Lower lobe of right lung (tissue), 2 donors: Measurements from ENCODE around the gene DIDO1. TPM values are rescaled to one million over a fixed set of nuclear protein-coding genes. Genes with fewer than 3 reads are reported as not detected.
"Not testable (repeated sequence)": the region's sequence is repeated elsewhere in the genome, so short reads cannot be mapped to it uniquely, and the experiment has no call there.

Experiments used
- ATAC-seq, 2 donors: fragments of 200-7000 bp; cut with Tn5 transposase; one replicate each; pipeline ENCODE4 v1.9.1; 2020 to 2022; ENCODE audit warnings: mild to moderate bottlenecking in 2 of 2, moderate library complexity in 2 of 2
- DNase-seq: peaks from one replicate; pipeline ENCODE4 v3.0.0-alpha.2; 2020
- H3K27ac ChIP-seq: fragments of 200-600 bp; one replicate; pipeline ENCODE4 v1.8.0; 2022
- H3K27me3 ChIP-seq: fragments of 200-600 bp; one replicate; pipeline ENCODE4 v1.8.0; 2022; ENCODE audit warnings: low read depth
- H3K36me3 ChIP-seq: fragments of 200-600 bp; one replicate; pipeline ENCODE4 v1.8.0; 2022; ENCODE audit warnings: mild to moderate bottlenecking
- H3K4me1 ChIP-seq: fragments of 200-600 bp; one replicate; pipeline ENCODE4 v1.8.0; 2022
- H3K4me3 ChIP-seq: fragments of 200-600 bp; one replicate; pipeline ENCODE4 v1.8.0; 2022; ENCODE audit warnings: mild to moderate bottlenecking
- H3K9me3 ChIP-seq: fragments of 200-600 bp; one replicate; pipeline ENCODE4 v1.8.0; 2022
- intact Hi-C: fragments of 100-400 bp; cut with DNase I; formaldehyde crosslinking; loops from one replicate; pipeline ENCODE4 v1.11.0; 2022
- total RNA-seq: library from RNA; stranded (reverse); fragmentation: NEBNext Ultra II Directional; extraction: Animal tissue kit (Norgen Biotek cat#: 25700); gene quantifications from one replicate; pipeline ENCODE4 v1.2.1, GENCODE V29; 2021
- TF ChIP-seq, protein P1 (sequence below): fragments of 200-600 bp; IDR thresholded peaks from one replicate; pipeline ENCODE4 v1.8.0; 2022; ENCODE audit warnings: antibody characterized with exemption, mild to moderate bottlenecking
- donor health status: DM: no; HTN: yes; CAD: no; lungs with severe emphysema.

DIDO1 gene
- total RNA-seq, 1 donor from 2014 or later, result 54.6 TPM

DNA sequence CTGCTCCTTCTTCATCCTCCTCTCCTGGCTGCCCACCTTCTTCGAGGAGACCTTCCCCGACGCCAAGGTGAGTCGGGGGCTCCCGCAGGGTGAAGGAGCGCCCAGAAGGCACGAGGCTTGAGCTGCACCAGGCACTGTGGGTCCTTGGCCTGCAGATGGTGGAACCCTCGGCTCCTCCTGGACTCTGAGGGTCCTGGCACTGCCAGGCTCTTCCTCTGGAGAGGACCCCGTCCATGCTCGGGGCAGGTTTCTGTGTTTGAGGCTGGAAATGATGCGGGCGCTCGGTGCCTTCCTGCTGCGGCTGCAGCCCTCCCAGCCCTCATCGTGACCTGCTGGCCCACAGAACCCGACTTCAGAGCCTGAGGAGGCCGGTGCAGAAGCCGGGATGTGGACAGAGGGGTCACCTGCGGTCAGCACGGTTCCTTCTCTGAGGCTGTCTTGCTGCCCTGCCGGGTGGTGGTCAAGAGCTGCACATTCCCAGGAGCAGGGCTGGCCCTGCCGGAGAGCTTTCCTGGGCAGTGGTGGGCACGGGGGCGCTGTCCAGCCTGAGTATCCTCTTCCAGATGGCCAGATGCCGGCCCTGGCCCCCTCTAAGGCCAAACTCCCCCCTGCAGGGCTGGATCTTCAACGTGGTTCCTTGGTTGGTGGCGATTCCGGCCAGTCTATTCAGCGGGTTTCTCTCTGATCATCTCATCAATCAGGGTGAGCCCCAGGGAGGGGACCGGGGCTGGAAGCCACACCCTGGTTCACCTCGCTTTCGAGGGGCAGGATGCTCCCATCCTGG, 37.5 kb upstream of the DIDO1 start:
- TF ChIP-seq, protein P1, sequence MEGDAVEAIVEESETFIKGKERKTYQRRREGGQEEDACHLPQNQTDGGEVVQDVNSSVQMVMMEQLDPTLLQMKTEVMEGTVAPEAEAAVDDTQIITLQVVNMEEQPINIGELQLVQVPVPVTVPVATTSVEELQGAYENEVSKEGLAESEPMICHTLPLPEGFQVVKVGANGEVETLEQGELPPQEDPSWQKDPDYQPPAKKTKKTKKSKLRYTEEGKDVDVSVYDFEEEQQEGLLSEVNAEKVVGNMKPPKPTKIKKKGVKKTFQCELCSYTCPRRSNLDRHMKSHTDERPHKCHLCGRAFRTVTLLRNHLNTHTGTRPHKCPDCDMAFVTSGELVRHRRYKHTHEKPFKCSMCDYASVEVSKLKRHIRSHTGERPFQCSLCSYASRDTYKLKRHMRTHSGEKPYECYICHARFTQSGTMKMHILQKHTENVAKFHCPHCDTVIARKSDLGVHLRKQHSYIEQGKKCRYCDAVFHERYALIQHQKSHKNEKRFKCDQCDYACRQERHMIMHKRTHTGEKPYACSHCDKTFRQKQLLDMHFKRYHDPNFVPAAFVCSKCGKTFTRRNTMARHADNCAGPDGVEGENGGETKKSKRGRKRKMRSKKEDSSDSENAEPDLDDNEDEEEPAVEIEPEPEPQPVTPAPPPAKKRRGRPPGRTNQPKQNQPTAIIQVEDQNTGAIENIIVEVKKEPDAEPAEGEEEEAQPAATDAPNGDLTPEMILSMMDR, result no peak
- no peak overlapping the region for H3K27ac ChIP-seq
- no peak overlapping the region for H3K4me3 ChIP-seq
- intact Hi-C loops, result no loop called here
- H3K4me1 ChIP-seq, result no peaks in the 10 kb centered on the region
- no peaks in the 10 kb centered on the region for H3K9me3 ChIP-seq
- H3K36me3 ChIP-seq, result peaks cover 6% of the 10 kb centered on the region
- peaks cover 1% of the 10 kb centered on the region for H3K27me3 ChIP-seq
- ATAC-seq, result no peak
- DNase-seq, result no peak

GRCh38 chr20:62962891-62963613, 36.7 kb upstream of the DIDO1 start:
- Histone ChIP-seq H3K36me3 (peaks cover 6% of the 10 kb centered on the region), H3K4me1 (no peaks in the 10 kb centered on the region), H3K27ac (no peak overlapping the region), H3K27me3 (no peaks in the 10 kb centered on the region), H3K9me3 (no peaks in the 10 kb centered on the region), H3K4me3 (no peak overlapping the region)
- ATAC-seq, result no peak
- DNase-seq, result no peak
- TF ChIP-seq, protein P1, result no peak
- intact Hi-C loops, result no loop called here

DNA sequence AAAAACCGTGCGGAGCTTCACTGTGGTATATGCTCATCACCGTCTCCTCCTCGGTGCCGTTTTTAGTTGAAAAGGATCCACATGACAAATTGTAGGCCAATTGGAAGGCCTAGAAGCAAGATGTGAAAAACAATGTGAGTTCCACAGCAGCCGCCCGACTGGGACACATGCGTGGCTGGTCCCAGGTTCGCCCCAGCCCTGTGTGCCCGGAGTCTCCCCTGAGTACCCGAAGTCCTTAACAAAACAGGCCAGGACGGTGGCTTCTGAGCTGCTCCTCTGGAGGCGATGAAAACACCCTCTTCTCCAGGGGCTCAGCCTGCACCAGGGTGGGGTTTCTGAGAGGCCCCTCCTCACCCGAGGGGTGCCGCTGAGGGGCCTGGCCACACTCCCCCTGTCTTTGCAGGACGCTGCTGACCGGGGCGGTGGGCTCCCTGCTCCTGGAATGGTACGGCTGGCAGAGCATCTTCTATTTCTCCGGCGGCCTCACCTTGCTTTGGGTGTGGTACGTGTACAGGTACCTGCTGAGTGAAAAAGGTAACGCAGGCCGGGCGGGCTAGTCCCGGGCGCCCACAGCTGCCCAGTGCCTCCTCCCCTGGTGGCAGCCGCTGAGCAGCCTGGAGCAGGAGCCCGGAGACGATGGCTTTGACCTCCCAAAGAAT, 36.0 kb upstream of the DIDO1 start:
- no peak for DNase-seq
- intact Hi-C loops, result no loop called here
- Histone ChIP-seq H3K27ac (no peak overlapping the region), H3K36me3 (peaks cover 6% of the 10 kb centered on the region), H3K27me3 (no peaks in the 10 kb centered on the region), H3K9me3 (no peaks in the 10 kb centered on the region), H3K4me3 (no peak overlapping the region), H3K4me1 (no peaks in the 10 kb centered on the region)
- TF ChIP-seq, protein P1, result no peak
- ATAC-seq, result no peak

DNA sequence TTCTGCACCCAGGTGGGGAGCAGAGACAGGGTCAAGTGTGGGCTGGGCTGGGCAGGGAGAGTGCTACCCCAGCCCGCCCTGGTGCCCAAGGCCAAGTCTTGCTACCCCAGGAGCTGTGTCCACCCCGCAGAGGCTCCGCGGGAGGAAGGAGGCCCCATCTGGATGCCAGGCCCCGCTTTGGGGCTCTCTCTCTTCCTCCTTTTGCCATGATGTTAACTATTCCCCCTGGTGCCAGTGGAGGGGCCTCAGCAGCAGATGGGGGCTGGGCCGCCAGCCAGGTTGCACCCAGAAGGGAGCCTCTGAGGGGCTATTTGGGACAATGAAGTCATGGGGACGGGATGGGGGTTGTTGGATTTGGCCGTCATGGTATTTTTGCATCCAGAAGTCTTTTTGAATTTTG, 35.5 kb upstream of the DIDO1 start:
- no peaks in the 10 kb centered on the region for H3K27me3 ChIP-seq
- no peaks in the 10 kb centered on the region for H3K4me1 ChIP-seq
- TF ChIP-seq, protein P1, result no peak
- H3K9me3 ChIP-seq, result no peaks in the 10 kb centered on the region
- intact Hi-C loops, result no loop called here
- peaks cover 6% of the 10 kb centered on the region for H3K36me3 ChIP-seq
- DNase-seq (no peak), ATAC-seq (no peak)
- H3K27ac ChIP-seq, result no peak overlapping the region
- no peak overlapping the region for H3K4me3 ChIP-seq

DNA sequence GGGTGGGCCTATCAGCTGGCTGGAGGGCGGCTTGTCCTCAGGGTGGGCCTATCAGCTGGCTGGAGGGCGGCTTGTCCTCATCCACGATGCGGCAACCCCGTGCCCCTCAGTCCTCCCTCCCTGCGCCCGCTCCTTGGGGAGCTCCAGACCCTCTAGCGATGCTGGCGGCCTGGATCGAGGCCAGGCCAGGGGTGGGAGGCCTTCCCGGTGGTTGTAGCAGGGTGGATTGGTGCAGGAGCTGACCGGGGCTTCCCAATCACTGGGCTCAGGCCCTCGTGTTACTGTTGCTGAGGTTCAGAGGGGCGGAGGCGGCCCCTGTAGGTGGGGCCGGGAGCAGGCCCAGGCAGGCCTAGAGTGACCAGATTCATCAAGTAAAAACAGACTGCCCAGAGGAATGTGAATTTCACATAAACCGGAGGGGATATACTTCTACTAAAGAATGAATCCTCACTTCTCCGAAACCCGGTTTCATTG, 35.0 kb upstream of the DIDO1 start:
- no peaks in the 10 kb centered on the region for H3K4me1 ChIP-seq
- ATAC-seq (no peak), DNase-seq (no peak)
- H3K27ac ChIP-seq, result no peak overlapping the region
- TF ChIP-seq, protein P1, result no peak
- intact Hi-C loops, result no loop called here
- H3K36me3 ChIP-seq, result peaks cover 6% of the 10 kb centered on the region
- H3K27me3 ChIP-seq, result no peaks in the 10 kb centered on the region
- no peak overlapping the region for H3K4me3 ChIP-seq
- no peaks in the 10 kb centered on the region for H3K9me3 ChIP-seq

DNA sequence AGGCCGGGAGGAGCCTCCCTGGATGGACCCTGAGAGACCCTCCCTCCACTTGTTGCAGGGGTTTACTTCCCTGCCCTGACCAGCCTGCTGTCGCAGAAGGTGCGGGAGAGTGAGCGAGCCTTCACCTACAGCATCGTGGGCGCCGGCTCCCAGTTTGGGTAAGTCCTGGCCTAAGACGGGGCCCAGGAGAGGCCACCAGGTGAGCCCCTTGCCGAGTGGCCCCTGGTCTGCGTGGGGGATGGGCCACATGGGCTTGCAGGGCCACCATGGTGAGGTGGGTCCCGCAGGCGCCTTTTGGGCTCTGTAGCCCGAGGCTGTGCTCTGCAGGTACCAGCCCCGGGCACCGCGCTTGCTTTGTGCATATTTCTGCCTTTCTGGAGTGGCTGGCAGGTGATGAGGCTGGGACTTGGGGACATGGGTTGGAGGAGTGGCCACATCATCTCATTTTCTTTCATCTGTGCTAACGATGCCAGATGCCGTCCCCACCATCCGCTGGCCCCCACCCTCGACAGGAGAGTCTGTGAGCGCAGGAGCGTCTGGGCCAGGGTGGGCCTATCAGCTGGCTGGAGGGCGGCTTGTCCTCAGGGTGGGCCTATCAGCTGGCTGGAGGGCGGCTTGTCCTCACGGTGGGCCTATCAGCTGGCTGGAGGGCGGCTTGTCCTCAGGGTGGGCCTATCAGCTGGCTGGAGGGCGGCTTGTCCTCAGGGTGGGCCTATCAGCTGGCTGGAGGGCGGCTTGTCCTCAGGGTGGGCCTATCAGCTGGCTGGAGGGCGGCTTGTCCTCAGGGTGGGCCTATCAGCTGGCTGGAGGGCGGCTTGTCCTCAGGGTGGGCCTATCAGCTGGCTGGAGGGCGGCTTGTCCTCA, 34.4 kb upstream of the DIDO1 start:
- intact Hi-C loops, DNase-seq, H3K27me3 ChIP-seq, H3K9me3 ChIP-seq, H3K4me1 ChIP-seq, H3K36me3 ChIP-seq, H3K4me3 ChIP-seq, H3K27ac ChIP-seq, ATAC-seq: not testable (repeated sequence)
